Ramos (cell line): ENCODE measurements around the gene ZDHHC14.

ENCODE experiments used
- in situ Hi-C: fragments of 300-500 bp; cut with MboI; formaldehyde crosslinking; loops from one replicate; pipeline ENCODE4 v1.14.3; 2022; ENCODE audit warnings: low sequenced_read_pairs; ENCODE audit not compliant: unreplicated experiment

The ZDHHC14 gene

DNA sequence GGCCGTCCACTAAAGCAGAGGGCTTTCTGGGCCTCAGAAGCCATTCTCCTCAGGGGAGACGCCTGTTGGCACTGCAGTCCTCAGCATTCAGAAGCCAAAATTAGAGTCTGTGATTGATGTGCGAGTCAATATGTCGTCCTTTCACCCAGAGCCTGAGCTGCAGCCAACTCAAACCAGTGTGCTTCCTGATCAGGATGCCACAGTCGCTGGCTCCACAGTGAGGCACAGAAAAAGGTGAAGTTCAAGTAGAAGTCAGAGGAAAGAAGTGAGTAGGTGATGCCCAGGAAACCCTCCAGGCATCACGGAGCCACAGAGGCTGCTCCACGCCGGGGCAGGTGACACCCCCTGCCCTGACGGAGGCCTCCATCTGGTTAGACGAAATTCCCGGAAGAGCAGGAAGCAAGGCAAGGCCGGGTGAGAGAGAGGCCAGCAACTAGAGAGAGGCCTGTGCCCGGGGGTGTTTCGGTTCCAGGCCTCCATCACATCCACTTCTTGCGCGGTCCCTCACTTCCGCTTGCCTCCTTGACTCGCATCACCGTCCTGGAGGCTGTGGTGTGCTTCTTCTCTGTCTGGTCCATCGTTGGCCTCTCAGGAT, 264.3 kb downstream of the ZDHHC14 start:
- in situ Hi-C loops, result no loop called here

DNA sequence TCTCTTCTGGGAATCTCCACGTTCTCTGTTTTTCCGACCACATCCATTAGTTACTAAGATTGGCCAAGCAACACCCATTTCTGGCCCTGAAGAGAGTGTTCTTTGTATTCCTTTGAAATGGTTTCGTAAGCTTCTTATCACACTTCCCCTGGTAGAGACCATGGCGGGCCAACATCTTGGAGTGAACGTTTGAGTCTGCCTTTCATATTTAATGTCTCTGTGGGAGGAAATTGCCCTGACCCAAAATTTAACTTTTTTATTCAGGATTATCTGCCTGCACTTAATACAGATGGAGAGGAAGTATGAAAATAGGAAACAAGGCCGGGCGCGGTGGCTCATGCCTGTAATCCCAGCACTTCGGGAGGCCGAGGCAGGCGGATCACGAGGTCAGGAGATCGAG, 265.0 kb downstream of the ZDHHC14 start:
- in situ Hi-C loops, result no loop called here

DNA sequence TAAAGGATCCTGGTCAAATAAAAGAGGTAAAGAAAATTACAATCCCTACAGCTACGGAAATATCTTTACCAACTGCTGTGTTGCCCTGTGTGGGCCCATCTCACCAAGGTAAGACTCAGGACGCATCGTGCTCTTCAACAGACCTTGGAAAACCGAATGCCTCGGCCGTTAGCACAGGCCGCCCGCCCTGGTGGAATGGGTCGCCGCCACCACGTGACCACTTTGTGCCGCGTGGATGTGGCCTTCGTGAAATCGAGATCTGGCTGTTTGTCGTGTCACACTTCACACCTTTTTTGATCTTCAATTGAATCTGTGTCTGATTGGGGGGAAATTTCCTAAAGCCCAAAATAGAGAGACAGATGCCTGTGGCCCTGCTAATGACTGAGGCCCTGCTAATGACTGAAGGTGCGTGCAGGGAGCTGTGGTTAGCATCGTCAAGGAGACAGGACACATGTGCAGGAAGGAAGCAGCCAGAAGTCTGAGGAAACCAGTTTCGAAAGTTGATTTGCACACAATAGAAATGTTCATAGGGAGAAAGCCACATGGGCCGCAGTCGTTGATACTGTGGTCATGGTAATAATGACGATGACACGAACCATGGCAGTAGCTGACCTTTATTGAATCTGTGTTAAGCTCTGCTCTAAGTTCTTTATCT, 266.4 kb downstream of the ZDHHC14 start:
- in situ Hi-C loops, result no loop called here

DNA sequence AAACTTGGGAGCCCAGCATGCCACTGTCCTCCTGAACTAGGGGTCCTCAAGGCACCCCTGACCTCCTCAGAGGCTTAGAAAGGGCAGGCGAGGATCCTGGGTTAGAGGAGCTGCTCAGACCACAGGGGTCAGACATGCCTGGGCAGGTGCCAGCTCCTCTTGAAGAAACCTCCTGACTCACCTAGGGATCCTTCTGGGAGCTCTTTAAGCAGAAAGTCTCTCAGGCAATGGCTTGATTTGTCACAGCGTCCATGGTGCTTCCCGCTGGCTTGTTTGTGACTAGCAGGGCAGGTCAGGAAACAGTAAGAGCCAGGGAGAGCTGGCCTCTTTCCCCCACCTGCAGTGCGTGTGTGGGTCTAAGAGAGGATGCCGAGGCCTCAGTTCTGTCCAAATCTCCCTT, 267.6 kb downstream of the ZDHHC14 start:
- in situ Hi-C loops, result no loop called here

DNA sequence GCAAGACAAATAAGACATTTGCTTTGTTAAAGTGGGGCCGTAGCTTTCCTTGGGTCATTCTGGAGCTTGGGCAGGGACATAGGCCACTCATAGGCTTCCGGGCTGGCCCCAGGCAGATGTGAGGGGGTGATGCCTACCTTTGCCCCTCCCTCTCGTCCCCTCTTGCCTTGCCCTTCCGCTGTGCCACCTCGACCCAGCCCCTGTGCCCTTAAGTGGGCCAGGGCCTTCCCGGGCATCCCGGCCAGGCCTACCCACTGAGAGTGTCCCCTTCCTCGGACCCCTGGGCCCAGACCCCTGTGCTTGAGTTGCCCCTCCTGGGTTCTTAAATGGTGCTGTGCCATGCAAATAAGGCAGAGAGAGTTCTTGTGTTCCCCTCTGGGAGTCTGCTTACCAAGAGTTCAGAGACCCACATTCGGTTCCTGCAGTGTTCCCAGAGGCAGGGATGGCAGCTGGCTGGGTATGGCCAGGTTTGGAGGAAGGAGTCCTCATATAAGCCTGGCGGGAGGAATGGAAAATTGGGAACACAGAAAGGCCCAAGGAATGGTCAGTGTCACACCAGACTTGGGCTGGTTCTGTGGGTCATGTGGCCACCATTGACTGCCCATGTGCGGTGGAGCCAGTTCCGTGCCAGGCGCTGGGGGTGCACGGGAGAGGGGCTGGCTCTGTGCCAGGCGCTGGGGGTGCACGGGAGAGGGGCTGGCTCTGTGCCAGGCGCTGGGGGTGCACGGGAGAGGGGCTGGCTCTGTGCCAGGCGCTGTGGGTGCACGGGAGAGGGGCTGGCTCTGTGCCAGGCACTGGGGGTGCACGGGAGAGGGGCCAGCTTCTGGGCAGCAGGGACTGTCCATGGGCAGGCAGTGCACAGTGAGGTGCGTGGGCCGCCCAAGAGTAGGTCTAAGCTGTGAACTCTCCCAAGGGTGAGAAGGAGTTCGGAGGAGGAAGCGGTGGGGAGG, 268.6 kb downstream of the ZDHHC14 start:
- in situ Hi-C loops, result no loop called here

DNA sequence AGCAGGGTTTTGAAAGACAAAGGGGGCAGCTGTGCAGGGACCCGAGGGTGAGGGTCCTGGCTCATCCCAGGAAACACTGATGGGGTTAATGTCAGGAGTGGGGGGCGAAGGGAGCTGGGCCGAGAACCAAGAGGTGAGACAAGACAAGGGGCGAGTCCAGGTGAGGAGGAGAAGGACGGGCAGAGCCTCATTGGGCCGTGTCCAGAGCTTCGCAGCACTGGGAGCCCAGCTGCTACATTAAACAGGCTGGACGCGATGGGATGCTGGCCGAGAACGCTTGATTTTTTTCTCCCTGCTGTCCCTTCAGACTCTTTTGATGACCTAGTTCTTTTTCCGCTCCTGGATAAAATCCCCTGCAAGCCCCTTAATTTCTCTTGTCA, 269.3 kb downstream of the ZDHHC14 start:
- in situ Hi-C loops, result no loop called here

DNA sequence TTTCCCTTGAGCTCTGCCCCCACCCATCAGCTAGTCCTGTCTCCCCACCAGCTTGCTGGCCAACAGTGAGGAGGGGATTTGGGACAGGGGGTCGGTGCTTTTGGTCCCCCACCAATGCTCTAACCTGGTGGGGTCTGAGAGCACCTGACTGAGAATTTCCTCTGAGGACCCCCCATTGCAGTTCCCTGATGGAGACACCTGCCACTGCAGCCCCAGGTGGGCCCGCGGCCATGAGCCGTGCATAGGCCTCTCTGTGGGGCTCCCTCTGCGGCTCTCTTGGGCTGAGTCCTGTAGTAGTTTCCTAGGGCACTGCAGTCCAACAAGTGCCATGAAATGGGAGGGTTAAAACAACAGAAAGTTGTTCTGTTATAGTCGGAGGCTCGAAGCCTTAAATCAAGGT, 269.8 kb downstream of the ZDHHC14 start:
- in situ Hi-C loops, result no loop called here

DNA sequence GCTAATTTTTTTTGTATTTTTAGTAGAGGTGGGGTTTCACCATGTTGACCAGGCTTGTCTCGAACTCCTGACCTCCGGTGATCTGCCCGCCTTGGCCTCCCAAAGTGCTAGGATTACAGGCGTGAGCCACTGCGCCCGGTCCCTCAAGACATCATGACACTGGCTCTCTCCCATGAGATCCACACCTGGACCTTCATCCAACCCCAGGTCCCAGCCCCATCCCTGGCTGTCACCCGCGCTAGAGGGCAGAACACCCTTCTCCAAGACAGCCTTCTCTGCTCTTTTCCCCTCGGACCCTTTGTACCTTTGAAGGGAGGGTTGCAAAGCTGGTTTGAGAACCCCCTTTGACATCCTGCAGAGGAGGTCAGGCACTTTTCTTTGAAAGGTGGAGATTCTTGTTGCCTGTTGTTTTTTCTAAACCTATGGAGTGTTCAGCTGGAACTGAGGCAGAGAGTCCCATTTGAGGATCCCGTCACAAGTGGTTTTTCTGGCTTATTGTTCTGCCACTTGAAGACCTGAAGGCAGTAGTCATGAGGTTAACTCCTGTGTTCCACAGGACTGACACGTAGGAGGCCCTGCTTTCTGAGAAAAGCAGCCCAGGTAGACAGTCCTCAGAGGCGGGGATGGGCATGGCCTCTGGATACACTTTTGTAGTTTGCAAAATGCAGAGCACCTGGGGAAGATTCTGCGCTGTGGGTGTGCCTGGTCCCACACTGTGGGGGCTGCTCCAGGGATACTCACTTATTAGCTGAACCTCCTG, 270.9 kb downstream of the ZDHHC14 start:
- in situ Hi-C loops, result no loop called here

DNA sequence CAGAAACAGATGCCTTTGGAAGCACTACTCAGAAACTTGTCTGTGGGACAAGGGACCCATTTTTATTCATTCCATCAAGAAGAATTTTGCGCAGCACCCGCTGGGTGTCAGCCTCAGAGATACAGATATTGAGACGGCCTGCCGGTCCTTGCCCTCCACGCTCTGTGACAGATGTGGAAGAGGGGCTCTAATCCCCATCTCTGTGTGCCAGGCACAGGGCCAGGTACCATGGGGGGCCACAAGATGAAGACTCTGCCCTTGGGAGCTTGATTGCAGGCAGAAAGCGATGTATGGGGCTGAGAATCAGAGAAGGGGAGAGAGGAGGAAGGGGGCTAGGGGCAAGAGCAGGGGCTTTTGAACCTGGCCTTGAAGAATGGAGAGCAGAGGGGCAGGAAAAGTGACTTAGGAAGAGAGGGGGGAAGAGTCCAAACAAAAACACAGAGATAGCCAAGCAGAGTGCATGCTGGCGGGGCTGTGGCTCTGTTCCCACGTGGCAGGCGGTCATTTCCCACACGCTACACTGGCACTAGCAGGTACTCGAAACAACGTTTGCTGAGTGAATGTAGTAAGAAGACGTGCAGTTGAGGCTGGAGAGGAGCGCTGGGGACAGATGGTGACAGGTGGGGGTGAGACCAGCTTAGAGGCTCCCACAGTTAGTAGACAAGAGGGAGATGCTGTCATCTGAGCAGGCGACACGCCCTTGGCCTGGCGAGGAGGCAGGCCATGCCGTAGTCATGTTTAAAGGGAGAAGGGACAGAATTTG, 271.8 kb downstream of the ZDHHC14 start:
- in situ Hi-C loops, result no loop called here

DNA sequence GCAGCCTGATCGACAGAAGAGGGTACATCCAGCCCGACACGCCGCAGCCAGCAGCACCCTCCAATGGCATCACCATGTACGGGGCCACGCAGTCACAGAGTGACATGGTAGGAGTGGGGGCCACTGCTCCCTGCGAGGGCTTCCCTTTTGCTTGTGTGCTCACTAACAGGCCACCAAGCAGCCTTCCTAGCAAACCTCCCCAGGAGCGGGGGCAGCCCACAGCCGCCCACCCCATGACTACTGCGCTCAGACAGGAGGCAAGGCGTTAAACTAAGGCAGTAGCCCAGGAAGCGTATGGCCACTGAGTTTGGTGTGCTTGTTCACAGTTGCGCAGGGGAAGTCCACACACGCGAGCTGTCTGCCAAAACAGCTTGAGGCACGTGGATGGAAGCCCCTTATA, 272.5 kb downstream of the ZDHHC14 start:
- in situ Hi-C loops, result no loop called here

DNA sequence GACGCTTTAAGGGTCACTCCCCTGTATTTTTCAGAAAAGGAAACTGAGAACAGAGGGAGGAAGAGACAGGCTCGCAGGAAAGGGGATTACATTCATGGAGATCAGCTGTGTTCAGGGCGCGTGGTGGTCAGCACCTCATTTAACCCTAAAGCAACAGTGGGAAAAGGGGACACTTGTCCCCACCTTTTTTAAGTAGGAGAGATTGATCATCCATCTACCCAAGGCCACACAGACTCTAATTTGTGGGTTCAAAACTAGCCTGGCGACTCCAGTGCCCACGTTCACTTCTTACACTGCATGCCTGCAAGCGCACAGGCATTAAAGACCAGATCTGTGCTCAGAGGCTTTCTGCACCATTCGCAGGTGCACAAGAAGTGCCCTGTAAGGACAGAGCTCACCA, 274.1 kb downstream of the ZDHHC14 start:
- in situ Hi-C loops, result no loop called here

DNA sequence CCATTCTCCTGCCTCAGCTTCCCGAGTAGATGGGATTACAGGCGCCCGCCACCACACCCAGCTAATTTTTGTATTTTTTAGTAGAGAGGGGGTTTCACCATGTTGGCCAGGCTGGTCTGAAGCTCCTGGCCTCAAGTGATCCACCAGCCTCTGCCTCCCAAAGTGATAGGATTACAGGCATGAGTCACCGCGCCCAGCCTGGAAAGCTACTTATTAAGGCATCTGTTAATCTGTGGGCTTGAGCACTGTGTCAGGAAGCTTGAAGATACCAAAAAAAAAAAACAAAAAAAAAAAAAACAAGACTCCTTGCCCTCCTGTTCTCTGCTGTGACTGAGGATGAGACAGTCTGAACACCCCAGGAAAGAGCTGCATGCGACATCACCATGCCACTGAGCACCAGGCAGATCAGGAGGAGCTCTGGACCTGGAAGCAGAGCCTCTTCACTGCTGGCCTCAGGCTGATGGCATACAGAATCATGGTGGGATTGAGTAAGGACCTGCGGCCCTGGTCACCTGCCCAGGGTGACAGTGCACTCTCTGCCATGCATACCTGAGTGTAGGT, 275.5 kb downstream of the ZDHHC14 start:
- in situ Hi-C loops, result no loop called here

DNA sequence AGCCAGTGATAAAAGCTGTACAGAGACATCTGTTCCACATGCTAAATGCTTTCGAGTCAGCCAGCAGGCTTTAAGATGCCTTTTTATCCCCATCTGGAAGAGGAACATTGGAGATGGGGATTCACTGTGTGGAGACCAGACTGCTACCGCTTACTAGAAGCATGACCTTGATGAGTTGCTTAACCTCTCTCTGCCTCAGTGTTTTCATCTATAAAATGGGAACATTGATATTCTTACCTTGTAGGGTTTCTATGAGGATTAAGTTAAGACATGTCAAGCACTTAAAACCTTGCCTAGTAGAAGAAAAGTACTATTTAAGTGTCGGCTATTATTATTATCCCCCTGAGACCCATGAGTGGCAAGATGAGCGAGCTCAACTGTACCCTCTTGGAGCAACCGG, 276.8 kb downstream of the ZDHHC14 start:
- in situ Hi-C loops, result no loop called here

DNA sequence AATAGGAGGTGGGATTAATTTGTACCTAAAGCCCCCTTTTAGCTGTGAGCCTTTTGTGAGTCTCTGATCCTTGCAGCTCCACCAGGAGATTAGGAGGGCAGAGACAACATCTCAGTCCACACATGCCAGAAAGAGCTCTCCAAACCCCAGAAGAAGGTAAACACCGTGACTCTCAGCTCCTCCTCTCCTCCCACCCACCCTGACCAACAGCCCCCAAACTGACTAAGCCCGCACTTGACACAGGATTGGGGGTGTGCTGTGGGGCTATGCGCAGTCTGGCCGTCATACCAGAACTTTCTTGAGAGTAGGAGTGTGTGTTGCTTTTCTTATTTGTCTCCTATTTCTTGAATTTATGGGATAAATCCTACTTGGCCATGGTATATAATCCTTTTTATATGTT, 277.3 kb downstream of the ZDHHC14 start:
- in situ Hi-C loops, result no loop called here

DNA sequence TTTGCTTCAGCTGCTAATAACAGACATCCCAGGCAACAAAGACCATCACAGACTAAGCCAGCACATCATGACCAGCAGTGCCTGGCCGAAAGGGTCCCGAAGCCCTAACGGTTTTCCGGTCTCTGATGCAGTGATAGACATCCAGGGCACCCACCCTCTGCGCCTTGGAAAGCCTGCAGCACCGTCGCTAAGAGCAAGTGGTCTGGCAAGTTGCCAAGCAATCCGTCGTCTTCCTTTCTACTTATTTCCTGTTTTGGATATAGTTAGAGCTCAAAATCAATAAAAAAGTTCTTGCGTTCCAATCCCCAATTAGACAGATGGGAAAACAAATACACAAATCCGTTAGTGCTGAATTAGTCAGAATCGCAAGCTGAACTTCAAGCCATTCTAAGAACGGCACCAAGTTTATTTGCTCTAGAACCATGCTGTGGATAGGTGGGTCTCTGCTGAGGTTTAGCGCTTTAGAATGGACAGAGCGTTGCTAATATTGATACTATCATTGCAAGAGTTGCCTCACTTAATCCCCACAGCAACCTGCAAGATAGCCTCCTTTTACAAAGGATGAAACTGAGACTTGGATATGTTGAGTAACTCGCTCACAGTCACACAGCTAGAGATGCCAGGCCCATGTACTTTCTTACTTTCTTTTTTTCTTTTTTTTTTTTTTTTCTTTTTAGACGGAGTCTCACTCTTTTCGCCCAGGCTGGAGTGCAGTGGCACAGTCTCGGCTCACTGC, 278.7 kb downstream of the ZDHHC14 start:
- in situ Hi-C loops, result no loop called here

DNA sequence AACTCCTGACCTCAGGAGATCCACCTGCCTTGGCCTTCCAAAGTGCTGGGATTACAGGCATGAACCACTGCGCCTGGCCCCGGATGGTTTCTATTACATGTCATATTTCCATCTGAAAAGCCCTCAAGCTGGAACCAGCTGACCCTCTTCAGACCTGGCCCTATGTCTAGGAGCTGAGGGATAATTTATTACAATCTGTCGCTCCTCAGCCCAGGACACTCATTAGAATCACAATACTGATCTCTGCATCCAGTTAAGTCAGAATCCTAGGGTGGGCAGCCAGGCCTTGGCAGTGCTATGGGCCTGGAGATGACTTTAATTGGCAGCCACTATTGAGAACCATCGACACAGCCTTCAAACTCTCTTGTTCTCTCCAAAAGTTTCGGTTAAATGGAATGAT, 279.4 kb downstream of the ZDHHC14 start:
- in situ Hi-C loops, result no loop called here

DNA sequence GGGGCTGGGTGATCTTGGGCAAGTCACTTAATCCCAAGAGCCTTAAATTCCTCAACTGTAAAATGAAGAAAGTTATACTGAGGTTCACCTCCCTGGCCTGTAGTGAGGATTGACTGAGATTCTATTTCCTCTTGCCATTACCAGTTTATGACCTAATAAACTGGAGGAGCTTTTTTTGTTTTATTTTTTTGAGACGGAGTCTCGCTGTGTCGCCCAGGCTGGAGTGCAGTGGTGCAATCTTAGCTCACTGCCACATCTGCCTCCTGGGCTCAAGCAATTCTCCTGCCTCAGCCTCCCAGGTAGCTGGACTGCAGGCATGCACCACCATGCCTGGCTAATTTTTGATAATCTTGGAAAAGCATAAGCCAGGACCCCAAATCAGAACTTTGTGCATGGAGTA, 280.7 kb downstream of the ZDHHC14 start:
- in situ Hi-C loops, result no loop called here

DNA sequence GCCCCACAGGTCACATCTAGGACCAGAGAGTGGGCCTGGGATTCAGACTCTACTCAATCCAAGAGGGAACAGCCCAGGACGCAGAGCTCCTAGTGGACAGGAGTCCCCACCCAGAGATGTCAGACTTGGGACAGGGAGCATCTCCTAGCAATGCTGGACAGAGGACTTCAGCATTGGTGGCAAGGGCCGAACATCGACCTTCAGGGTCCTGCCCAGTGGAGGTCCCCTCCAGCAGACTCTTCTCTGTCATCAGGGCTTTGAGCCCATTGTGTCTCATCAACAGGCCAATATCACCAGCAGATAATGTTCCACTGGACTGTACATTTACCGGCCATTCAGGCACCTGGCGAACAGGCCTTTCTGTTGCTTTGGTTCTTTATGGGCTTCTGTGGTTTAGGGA, 282.3 kb downstream of the ZDHHC14 start:
- in situ Hi-C loops, result no loop called here

DNA sequence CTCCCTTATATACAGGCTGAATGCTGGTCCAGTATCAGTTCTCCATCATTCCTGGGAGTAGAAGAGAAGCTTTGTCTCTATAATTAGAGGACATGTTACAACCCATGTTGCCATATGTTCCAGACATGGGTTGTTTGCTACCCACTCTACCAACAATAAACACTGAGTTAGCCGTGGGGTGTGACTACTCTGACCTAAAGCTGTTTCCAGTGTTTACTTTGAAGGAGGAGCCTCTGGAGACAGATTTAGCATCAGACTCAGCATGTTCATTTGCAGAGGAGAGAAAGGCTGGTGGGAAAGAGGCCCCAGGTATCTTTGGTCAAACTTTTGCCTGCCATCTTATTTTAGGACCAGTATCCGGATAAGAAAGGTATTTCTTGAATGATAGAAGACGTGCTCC, 284.2 kb downstream of the ZDHHC14 start:
- in situ Hi-C loops, result no loop called here
